Gastrocnemius medialis (tissue), 4 donors: ENCODE results near the gene PAOX. TPM values are rescaled to one million over a fixed set of nuclear protein-coding genes. Genes with fewer than 3 reads are reported as not detected.

Experiments
- ATAC-seq, 2 donors: fragments of 150-250 bp; one replicate each; pipeline ENCODE4 v1.9.1; 2016
- DNase-seq, 2 donors: peaks; one replicate each; pipeline ENCODE4 v3.0.0-alpha.2; 2019
- H3K27ac ChIP-seq, 4 donors: fragments of 200-600 bp; sonication (generic); 1 replicate in 1 of 4; 2 replicates in 3 of 4; pipeline ENCODE4 v1.5.1; 2016 to 2018; ENCODE audit warnings: mild to moderate bottlenecking in 2 of 4, moderate library complexity in 1 of 4
- H3K27me3 ChIP-seq, 3 donors: fragments of 200-600 bp; sonication (generic) in 2 of 3; 1 replicate in 1 of 3; 2 replicates in 2 of 3; pipeline versions ENCODE4 v1.5.1 to v1.6.0; 2016 to 2019; ENCODE audit warnings: mild to moderate bottlenecking in 1 of 3, moderate library complexity in 1 of 3
- H3K36me3 ChIP-seq, 2 donors: fragments of 200-600 bp; sonication (generic) in 1 of 2; one replicate each; pipeline ENCODE4 v1.5.1; 2017 to 2018
- H3K4me1 ChIP-seq, 2 donors: fragments of 200-600 bp; sonication (generic) in 1 of 2; one replicate each; pipeline ENCODE4 v1.5.1; 2016 to 2017; ENCODE audit warnings: mild to moderate bottlenecking in 2 of 2
- H3K4me3 ChIP-seq, 4 donors: fragments of 200-600 bp; sonication (generic) in 3 of 4; 1 replicate in 1 of 4; 2 replicates in 3 of 4; pipeline ENCODE4 v1.5.1; 2016 to 2019; ENCODE audit warnings: mild to moderate bottlenecking in 2 of 4
- H3K9me3 ChIP-seq, 3 donors: fragments of 200-600 bp; sonication (generic) in 2 of 3; 1 replicate in 1 of 3; 2 replicates in 2 of 3; pipeline ENCODE4 v1.5.1; 2016 to 2019
- CTCF ChIP-seq, 5 experiments: fragments of 450-650 bp in 3 of 5; fragments of 200-600 bp in 2 of 5; sonication (generic) in 2 of 5; IDR thresholded peaks in 4 of 5; conservative IDR thresholded peaks in 1 of 5; 1 replicate in 4 of 5; 2 replicates in 1 of 5; pipeline ENCODE4 v1.5.1; 2016 to 2019; ENCODE audit warnings: antibody characterized with exemption in 5 of 5, mild to moderate bottlenecking in 3 of 5, moderate library complexity in 3 of 5
- POLR2A ChIP-seq, 2 donors: fragments of 450-650 bp; IDR thresholded peaks; one replicate each; pipeline ENCODE4 v1.6.1; 2017; ENCODE audit warnings: antibody characterized with exemption in 2 of 2, mild to moderate bottlenecking in 2 of 2, moderate library complexity in 2 of 2
- in situ Hi-C, 4 donors: fragments of 200-750 bp; cut with MboI; loops; one replicate each; pipeline versions ENCODE4 v1.15.0 to v1.8.0; 2017; ENCODE audit warnings: low sequenced_read_pairs in 4 of 4
- intact Hi-C: fragments of 100-400 bp; cut with DNase I; formaldehyde crosslinking; loops from one replicate; pipeline ENCODE4 v1.15.1; 2023; ENCODE audit warnings: low total_unique reads
- total RNA-seq, 4 donors: library from RNA; depleted of rRNA; stranded (reverse); fragments of >200 nt; gene quantifications; one replicate each; pipeline versions ENCODE4 v1.1.0 to v1.2.3, GENCODE V29; 2016

PAOX gene
- total RNA-seq, 4 donors from 2014 or later: 4.9 to 7.7 (median 6.7) TPM

DNA sequence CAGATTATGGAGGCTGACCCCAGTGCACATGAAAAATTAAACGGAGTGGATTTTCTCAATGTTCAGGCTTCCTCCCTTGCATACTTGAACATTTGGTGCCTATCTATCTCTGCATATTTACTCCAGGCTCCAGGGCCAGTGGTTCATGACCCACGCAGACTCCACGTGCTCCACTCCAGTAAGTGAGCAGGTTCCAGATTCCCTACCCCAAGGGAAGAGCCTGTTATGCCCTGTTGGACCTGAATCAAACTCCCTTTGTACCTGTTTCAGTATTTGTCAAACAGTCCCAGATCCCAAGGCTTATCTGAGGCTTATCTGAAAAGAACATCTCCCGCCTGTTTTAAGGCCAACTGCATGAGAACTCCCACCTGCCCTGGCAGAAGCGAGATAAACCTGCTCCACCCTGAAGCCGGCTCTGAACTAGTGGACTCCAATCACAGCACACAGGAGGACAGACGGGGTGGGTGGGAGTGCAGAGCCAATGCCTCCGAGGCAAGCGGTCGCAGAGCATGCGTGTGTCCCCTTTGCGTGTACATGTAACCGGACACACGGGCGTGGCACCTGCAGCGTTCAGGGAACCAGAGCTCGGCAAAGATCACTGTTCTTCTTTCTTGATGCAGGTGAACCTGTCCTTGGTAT lies 19.0 kb upstream of the PAOX start:
- Histone ChIP-seq H3K27ac (no peak overlapping the region), H3K4me1 (peaks cover 4 to 8% of the 10 kb centered on the region in 2 donors), H3K9me3 (no peaks in the 10 kb centered on the region), H3K27me3 (peaks cover 4 to 19% (median 13%) of the 10 kb centered on the region in 3 donors), H3K36me3 (peaks cover 0 to 29% of the 10 kb centered on the region in 2 donors), H3K4me3 (no peak overlapping the region)
- in situ Hi-C loops: no loop called here
- ATAC-seq: no peak
- TF ChIP-seq CTCF (IDR thresholded peaks at IDR 0.05 in 4 of 5, conservative IDR thresholded peaks at IDR 0.05 in 1 of 5) (no peak), POLR2A (IDR thresholded peaks at IDR 0.05) (no peak)
- DNase-seq: no peak
- intact Hi-C loops: no loop called here

GRCh38 chr10:133361227-133361626 lies 17.8 kb upstream of the PAOX start:
- ATAC-seq (no peak), DNase-seq (no peak)
- Histone ChIP-seq H3K27ac (no peak overlapping the region), H3K4me3 (no peak overlapping the region), H3K9me3 (no peaks in the 10 kb centered on the region), H3K27me3 (peaks cover 4 to 10% (median 9%) of the 10 kb centered on the region in 3 donors), H3K4me1 (peaks cover 4 to 8% of the 10 kb centered on the region in 2 donors), H3K36me3 (peaks cover 0 to 40% of the 10 kb centered on the region in 2 donors)
- TF ChIP-seq CTCF (IDR thresholded peaks at IDR 0.05 in 4 of 5, conservative IDR thresholded peaks at IDR 0.05 in 1 of 5): no peak
- TF ChIP-seq POLR2A (IDR thresholded peaks at IDR 0.05): no peak
- in situ Hi-C loops: no loop called here
- intact Hi-C loops: no loop called here

DNA sequence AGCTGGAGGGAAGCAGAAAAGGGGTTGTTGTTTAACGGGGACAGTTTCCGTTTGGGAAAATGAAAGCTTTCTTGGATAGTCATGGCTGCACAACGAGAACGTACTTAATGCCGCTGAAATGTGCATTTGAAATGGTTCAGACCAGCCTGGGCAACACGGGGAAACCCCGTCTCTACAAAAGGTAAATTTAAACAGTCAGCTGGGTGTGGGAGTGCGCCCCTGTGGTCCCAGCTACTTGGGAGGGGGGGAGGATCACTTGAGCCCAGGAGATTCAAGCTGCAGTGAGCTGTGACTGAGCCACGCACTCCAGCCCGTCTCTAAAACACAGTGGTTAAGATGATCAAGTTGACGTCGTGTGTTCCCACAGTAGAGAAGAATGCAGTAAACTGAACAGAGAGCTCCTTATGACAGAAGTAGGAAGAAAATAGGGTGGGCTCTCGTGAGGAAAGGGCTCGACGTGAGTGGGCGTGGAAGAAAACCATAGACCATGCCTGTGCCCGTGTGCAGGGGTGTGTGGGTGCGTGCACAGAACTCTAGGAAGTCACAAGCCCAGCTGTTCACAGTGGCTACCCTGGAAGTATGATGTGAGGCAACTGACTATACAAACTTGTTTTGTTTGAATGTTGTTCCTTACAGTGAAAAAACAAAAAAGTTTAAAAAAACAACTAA lies 17.2 kb upstream of the PAOX start:
- DNase-seq: no peak
- in situ Hi-C loops (no loop called here), intact Hi-C loops (no loop called here)
- Histone ChIP-seq H3K4me3 (no peak overlapping the region), H3K9me3 (no peaks in the 10 kb centered on the region), H3K27ac (no peak overlapping the region), H3K27me3 (peaks cover 2 to 6% (median 4%) of the 10 kb centered on the region in 3 donors), H3K4me1 (peaks cover 3% of the 10 kb centered on the region in 2 donors), H3K36me3 (peaks cover 0 to 47% of the 10 kb centered on the region in 2 donors)
- no peak for ATAC-seq
- TF ChIP-seq POLR2A (IDR thresholded peaks at IDR 0.05) (no peak), CTCF (IDR thresholded peaks at IDR 0.05 in 4 of 5, conservative IDR thresholded peaks at IDR 0.05 in 1 of 5) (no peak)

- Histone ChIP-seq H3K4me3 (no peak overlapping the region), H3K9me3 (no peaks in the 10 kb centered on the region), H3K36me3 (peaks cover 0 to 49% of the 10 kb centered on the region in 2 donors), H3K27me3 (no peaks in the 10 kb centered on the region), H3K27ac (no peak overlapping the region), H3K4me1 (no peaks in the 10 kb centered on the region)
- intact Hi-C loops: no loop called here
- in situ Hi-C loops: no loop called here
- DNase-seq (no peak), ATAC-seq (no peak)
- no peak for TF ChIP-seq POLR2A (IDR thresholded peaks at IDR 0.05)
- TF ChIP-seq CTCF (IDR thresholded peaks at IDR 0.05 in 4 of 5, conservative IDR thresholded peaks at IDR 0.05 in 1 of 5): no peak
Measured at GRCh38 chr10:133362846-133363245, 16.2 kb upstream of the PAOX start.
